Measurements from ENCODE around the gene TCF7L2.

Gene TCF7L2

DNA sequence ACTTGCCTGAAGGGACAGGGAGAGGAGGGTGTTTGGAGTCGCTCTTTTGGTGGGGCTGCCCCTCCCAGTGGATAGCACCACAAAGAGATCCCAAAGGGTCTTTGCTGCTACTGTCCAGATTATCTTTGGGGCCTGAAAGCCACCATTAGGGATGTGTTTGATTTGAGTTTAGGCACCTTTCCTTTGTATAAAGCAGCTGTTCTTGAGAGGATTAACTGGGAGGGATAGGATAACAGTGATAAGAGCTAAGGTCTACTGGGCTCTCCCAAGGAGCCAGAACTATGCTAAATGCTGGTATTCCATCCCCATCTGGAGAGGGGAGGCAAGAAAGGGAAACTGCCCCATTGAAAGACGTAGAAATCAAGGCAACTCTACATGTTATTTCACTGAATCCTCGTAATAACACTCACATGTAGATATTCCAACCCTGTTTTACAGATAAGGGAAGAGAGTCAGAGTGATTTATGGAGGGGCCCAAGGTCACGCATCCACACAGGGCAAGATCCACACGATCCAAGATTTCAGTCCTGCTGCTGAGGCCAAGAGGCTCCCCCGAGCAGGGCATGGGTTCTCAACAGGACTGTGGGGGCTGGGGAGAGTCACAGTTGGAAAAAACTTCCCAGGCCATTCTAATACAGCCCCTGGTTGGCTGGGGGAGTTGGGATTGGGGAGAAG lies 11.1 kb upstream of the TCF7L2 start:
- H3K4me3 ChIP-seq (replicated peaks in 1 of 2; ENCODE audit: low read depth in 2 of 2, low read length in 2 of 2) = no peak overlapping the region
- TF ChIP-seq, protein P1, sequence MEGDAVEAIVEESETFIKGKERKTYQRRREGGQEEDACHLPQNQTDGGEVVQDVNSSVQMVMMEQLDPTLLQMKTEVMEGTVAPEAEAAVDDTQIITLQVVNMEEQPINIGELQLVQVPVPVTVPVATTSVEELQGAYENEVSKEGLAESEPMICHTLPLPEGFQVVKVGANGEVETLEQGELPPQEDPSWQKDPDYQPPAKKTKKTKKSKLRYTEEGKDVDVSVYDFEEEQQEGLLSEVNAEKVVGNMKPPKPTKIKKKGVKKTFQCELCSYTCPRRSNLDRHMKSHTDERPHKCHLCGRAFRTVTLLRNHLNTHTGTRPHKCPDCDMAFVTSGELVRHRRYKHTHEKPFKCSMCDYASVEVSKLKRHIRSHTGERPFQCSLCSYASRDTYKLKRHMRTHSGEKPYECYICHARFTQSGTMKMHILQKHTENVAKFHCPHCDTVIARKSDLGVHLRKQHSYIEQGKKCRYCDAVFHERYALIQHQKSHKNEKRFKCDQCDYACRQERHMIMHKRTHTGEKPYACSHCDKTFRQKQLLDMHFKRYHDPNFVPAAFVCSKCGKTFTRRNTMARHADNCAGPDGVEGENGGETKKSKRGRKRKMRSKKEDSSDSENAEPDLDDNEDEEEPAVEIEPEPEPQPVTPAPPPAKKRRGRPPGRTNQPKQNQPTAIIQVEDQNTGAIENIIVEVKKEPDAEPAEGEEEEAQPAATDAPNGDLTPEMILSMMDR (IDR thresholded peaks at IDR 0.05; ENCODE audit: low read depth, low read length) = no peak
- no peak for DNase-seq (ENCODE audit: low read depth in 2 of 2)

DNA sequence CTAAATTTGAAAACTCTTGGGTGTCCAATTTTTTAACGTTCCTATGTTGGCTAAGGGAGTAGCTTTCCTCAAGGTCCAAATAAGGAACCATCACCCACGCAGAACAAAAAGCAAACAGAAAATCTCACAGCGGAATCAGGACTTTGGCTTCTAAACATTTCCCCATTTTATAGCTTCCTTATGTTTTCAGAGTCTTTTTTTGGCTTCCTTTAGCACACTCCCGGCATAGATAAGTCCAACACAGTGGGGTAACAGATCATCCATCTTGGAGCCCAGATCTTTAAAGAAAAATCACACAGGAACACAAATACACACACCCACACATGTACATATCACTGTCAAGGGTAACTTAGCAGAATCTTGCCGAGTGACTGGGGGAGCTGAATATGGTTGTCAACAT lies 4.2 kb upstream of the TCF7L2 start:
- H3K4me3 ChIP-seq (replicated peaks in 1 of 2; ENCODE audit: low read depth in 2 of 2, low read length in 2 of 2) = no peak overlapping the region
- TF ChIP-seq, protein P1 (IDR thresholded peaks at IDR 0.05; ENCODE audit: low read depth, low read length) = no peak
- DNase-seq (ENCODE audit: low read depth in 2 of 2) = no peak

DNA sequence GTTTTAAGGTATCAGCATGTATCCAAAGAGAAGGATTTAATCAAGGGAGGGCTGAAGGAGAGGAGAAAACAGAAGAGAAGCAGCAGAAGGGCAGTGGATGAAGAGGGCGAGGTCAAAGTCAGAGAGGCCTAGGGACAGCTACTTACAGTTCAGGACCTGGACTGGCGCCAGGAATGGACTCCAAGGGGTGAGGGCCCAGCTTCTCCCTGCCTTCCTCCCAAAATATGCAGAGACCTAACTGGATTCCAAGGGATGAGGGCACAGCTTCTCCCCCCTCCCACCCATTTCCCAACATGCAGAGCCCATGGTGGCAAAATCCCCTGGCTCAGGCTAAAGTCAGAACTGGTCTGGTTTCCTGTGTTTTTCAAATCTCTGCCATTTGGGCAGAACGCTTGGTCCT lies 3.4 kb upstream of the TCF7L2 start:
- no peak for DNase-seq (ENCODE audit: low read depth in 2 of 2)
- H3K4me3 ChIP-seq (replicated peaks in 1 of 2; ENCODE audit: low read depth in 2 of 2, low read length in 2 of 2) = no peak overlapping the region
- TF ChIP-seq, protein P1 (IDR thresholded peaks at IDR 0.05; ENCODE audit: low read depth, low read length) = no peak

DNA sequence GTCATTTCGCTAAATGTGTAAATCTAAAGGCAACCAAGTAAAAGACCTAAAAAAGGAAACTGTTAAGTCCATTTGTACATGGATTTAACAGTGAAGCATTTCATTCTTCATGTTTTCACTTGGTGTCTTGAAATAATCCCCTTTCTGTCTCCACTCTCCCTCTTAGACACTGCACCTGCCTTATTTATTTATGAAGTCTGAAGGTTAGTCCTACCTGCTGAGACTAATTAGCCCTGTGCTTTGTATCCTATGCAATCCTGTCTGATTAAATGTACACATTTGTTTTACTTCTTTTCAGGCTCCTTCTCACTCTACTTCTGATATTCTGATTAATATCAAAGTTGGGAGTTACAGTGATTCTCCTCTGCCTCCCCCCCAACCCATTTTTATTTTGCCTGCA lies 1.9 kb upstream of the TCF7L2 start:
- H3K4me3 ChIP-seq (replicated peaks in 1 of 2; ENCODE audit: low read depth in 2 of 2, low read length in 2 of 2) = no peak overlapping the region
- TF ChIP-seq, protein P1 (IDR thresholded peaks at IDR 0.05; ENCODE audit: low read depth, low read length) = no peak
- no peak for DNase-seq (ENCODE audit: low read depth in 2 of 2)

DNA sequence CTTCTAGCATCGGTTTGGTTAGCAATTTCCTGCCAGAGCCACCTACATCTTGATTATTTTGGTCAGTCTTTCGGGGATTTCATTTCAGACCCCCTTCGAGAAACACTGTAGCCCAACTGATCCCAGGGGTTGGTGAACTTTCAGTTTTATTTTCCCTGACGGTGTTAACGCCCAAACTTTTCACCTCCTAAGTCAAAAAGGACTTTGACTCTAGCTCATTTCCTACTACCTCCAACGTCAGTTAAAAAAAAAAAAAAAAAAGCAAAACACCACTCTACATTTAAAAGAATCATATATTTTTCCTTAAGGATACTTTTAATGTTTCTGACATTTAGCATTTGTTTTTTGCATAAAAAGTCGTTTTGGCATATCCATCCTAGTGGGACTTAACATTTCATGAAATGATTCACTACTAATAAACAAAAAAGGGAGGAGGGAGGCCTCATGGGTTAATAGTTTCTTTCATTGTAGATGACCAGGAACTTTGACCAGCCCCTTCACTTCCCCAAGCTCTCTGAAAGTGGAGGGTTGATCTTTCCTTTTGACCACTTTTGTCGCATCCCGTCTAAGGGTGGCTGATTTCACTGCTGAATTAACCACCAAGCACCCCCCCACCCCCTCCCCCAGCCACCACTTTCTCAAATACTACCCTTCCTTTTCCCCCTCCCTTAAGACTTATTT lies 764 bp upstream of the TCF7L2 start:
- TF ChIP-seq, protein P1 (IDR thresholded peaks at IDR 0.05; ENCODE audit: low read depth, low read length) = no peak
- DNase-seq (ENCODE audit: low read depth in 2 of 2) = peak in 1 of 2 donors; percentile 49
- H3K4me3 ChIP-seq (replicated peaks in 1 of 2; ENCODE audit: low read depth in 2 of 2, low read length in 2 of 2) = peak overlapping the region; percentile 11 to 51

DNA sequence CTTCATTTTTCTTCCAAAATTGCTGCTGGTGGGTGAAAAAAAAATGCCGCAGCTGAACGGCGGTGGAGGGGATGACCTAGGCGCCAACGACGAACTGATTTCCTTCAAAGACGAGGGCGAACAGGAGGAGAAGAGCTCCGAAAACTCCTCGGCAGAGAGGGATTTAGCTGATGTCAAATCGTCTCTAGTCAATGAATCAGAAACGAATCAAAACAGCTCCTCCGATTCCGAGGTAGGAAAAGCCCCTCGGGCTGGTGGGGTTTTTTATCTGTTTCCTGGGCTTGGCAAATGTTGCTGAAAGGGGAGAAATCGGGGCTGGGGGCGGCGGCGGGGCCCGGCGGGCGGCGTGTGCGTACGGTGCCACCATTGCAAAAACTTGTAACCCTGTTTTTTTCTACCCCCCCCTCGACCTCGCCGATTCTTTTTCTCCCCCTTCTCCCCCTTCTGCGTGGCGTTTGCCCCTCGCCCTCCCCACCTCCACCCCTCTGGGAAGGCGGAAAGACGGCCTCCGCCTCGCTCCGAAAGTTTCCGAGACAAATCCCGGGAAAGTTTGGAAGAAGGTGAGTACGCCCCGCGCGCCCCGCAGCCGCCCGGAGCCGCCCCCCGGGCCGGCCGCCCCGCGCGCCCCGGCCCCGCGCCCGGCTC lies 789 bp downstream of the TCF7L2 start:
- TF ChIP-seq, protein P1 (IDR thresholded peaks at IDR 0.05; ENCODE audit: low read depth, low read length) = no peak
- peak overlapping the region; percentile 72 to 76 for H3K4me3 ChIP-seq (replicated peaks in 1 of 2; ENCODE audit: low read depth in 2 of 2, low read length in 2 of 2)
- peak; percentile 44 to 57 for DNase-seq (ENCODE audit: low read depth in 2 of 2)
